ENCODE data around the gene ARHGAP33.

The ARHGAP33 gene

GRCh38 chr19:35746531-35746930 lies 28.8 kb upstream of the ARHGAP33 start:
- TF ChIP-seq, protein P1, sequence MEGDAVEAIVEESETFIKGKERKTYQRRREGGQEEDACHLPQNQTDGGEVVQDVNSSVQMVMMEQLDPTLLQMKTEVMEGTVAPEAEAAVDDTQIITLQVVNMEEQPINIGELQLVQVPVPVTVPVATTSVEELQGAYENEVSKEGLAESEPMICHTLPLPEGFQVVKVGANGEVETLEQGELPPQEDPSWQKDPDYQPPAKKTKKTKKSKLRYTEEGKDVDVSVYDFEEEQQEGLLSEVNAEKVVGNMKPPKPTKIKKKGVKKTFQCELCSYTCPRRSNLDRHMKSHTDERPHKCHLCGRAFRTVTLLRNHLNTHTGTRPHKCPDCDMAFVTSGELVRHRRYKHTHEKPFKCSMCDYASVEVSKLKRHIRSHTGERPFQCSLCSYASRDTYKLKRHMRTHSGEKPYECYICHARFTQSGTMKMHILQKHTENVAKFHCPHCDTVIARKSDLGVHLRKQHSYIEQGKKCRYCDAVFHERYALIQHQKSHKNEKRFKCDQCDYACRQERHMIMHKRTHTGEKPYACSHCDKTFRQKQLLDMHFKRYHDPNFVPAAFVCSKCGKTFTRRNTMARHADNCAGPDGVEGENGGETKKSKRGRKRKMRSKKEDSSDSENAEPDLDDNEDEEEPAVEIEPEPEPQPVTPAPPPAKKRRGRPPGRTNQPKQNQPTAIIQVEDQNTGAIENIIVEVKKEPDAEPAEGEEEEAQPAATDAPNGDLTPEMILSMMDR (conservative IDR thresholded peaks at IDR 0.05; ENCODE audit: low read depth, low read length): no peak
- no peak for DNase-seq (ENCODE audit: low read depth)
- H3K4me3 ChIP-seq (ENCODE audit: low read length): peak overlapping the region; percentile 96

DNA sequence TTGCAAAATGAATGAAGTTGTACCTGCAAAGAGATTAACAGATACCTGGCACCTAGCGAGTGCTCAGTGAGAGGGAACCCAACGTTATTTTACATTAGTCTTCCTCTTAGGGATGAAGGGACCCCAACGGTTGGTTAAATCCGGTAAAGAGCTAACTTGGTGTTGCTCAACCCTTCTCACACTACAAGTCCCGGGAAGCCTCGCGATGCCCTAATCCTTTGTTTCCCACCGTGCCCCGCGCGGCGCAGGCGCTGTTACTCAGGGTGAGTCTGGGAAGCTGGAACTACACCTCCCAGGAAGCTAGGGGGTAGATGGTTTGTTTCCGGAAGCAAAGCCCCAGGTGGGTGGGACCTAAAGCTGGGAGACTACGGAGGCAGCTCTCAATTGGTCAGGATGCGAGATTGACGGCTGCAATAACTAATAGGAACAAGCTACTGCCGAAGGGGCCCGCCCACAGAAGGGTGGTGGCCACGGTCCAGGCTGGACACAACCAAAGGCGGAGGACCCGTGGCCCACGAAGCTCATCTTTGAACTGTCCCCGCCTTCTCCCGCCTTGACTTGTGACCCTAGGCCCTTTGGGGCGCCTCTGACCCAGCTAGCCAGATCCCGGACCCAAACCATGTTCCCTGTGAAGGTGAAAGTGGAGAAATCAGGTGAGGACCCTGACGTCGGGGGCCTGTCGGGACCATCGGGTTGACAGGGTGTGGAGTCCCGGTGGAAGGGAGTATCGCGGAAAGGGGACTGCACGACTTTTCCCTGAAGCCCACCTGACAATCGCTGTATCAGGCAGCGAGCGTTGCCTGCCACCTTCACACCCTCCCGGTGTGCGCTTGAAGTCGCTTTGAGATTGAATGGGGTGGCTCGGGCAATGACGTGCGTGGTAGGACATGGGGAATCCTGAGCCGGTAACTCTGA lies 27.0 kb upstream of the ARHGAP33 start, which contains the start of gene LIN37:
Gene LIN37 (plus strand): TSS at position 471 of the 915 bp plus-strand sequence. CDS start 149 bp downstream, at position 620.
- DNase-seq (ENCODE audit: low read depth): peak; percentile 97
- TF ChIP-seq, protein P1 (conservative IDR thresholded peaks at IDR 0.05; ENCODE audit: low read depth, low read length): no peak
- H3K4me3 ChIP-seq (ENCODE audit: low read length): peak within 1 kb of the TSS; percentile 100

DNA sequence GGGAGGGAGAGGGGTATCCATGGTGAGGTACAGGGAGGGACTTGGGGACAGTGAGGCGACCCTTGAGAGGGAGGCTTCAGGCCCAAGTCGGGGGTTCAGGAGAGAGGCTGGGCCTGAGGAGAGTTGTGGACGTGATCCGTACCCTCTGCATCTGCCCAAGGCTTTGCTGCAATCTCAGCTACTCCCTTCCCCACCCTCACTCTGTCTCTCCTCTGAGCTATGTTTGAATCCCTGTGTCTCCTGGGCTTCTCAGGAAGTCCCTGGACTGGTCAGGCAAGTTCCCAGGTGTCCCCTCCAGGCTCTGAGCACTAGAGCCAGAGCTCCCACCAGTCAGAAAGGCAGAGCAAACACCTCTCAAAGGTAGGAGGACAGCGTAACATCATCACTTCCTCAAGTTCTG lies 25.2 kb upstream of the ARHGAP33 start:
- DNase-seq (ENCODE audit: low read depth): no peak
- no peak overlapping the region for H3K4me3 ChIP-seq (ENCODE audit: low read length)
- TF ChIP-seq, protein P1 (conservative IDR thresholded peaks at IDR 0.05; ENCODE audit: low read depth, low read length): no peak

DNA sequence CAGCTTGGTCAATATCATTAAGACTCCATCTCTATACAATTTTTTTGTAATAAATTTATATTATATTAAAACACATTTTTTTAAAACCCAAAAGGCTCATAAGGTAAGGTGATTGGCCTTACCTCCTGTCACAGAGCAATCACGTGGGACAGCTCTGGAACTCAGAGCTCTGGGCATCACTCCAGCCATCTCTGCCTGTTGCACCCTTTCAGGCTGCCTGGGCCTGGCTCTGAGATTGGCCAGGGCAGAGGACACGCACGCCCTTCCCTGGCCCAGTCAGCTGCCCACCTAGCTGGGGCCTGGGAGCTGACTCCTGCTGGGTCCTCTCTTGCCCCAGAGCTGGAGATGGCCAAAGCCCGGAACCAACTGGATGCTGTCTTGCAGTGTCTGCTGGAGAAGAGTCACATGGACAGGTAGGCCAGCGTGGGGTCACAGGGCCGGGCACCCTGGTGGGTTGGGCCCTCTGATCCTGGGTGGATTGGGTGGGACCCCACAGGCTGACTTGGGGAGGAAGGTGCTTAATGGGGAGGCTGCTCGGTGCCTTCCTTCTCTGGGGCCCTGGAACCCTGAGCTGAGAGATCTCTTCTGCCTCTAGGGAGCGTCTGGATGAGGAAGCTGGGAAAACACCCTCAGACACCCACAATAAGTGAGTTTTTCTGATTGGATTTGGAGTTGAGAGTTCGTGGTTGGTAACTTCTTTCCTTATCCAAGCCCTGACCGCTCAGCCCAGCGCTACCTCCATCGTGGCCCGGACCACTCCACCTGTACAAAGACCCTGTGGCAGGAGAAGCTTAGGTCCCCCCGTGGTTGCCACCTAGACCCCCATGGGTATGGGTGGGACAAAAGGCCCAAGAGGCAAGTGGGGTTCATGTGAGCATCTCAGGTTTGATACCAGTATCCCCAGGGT lies 23.3 kb upstream of the ARHGAP33 start:
- no peak for DNase-seq (ENCODE audit: low read depth)
- TF ChIP-seq, protein P1 (conservative IDR thresholded peaks at IDR 0.05; ENCODE audit: low read depth, low read length): no peak
- H3K4me3 ChIP-seq (ENCODE audit: low read length): no peak overlapping the region

GRCh38 chr19:35752746-35753350 lies 22.5 kb upstream of the ARHGAP33 start:
- TF ChIP-seq, protein P1 (conservative IDR thresholded peaks at IDR 0.05; ENCODE audit: low read depth, low read length): no peak
- DNase-seq (ENCODE audit: low read depth): no peak
- no peak overlapping the region for H3K4me3 ChIP-seq (ENCODE audit: low read length)

DNA sequence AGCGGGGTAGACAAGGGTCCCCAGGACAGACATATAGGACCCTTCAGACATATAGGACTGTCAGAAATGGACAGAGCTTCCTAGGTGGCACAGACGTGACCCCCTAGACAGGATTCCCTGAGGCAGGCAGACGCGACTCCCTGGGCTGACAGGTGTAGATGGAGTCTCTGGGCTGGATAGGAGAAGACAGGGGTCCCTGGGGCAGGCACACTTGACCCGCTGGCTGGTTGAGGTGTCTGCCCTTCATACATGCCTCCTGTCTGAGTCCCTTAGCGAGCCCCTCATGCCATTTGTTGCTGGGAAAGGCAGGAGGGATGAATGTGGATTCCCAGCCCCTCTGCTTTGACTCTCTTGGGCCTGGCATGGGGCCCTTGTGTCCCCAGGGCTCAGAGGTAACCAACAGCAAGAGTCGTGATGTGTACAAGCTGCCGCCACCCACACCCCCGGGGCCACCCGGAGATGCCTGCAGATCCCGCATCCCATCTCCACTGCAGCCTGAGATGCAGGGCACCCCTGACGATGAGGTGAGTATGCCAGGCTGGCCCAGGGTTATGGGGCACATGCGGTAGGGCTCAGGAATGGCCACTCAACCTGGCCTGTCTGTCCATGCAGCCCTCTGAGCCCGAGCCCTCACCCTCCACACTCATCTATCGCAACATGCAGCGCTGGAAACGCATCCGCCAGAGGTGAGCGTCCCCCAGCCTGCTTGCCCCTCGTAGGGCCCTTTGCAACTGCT lies 21.6 kb upstream of the ARHGAP33 start:
- DNase-seq (ENCODE audit: low read depth): no peak
- TF ChIP-seq, protein P1 (conservative IDR thresholded peaks at IDR 0.05; ENCODE audit: low read depth, low read length): no peak
- H3K4me3 ChIP-seq (ENCODE audit: low read length): no peak overlapping the region

Measured in retinal pigment epithelial cell (primary cell).